Iris pigment epithelial cell (primary cell): Measurements from ENCODE around the gene SH3BGRL2.

Source experiments
- DNase-seq: peaks from one replicate; pipeline ENCODE4 v3.0.0-alpha.2; 2011; ENCODE audit warnings: low read depth

SH3BGRL2 gene

GRCh38 chr6:79699606-79700005 is 68.5 kb downstream of the SH3BGRL2 start:
- no peak for DNase-seq

- DNase-seq, result no peak
These were observed 71.6 kb downstream of the SH3BGRL2 start for GRCh38 chr6:79702691-79703090.

GRCh38 chr6:79704200-79704599 is 73.1 kb downstream of the SH3BGRL2 start:
- no peak for DNase-seq

GRCh38 chr6:79705456-79705995 is 74.4 kb downstream of the SH3BGRL2 start:
- DNase-seq, result no peak

GRCh38 chr6:79706527-79706926 is 75.4 kb downstream of the SH3BGRL2 start:
- no peak for DNase-seq

- no peak for DNase-seq
These were observed 76.5 kb downstream of the SH3BGRL2 start for GRCh38 chr6:79707621-79708020.

GRCh38 chr6:79708095-79708791 is 77.1 kb downstream of the SH3BGRL2 start:
- DNase-seq, result no peak

GRCh38 chr6:79710127-79710526 is 79.0 kb downstream of the SH3BGRL2 start:
- no peak for DNase-seq

GRCh38 chr6:79711167-79711566 is 80.0 kb downstream of the SH3BGRL2 start:
- DNase-seq, result no peak

GRCh38 chr6:79712144-79712543 is 81.0 kb downstream of the SH3BGRL2 start:
- no peak for DNase-seq

- DNase-seq, result no peak
These were observed 81.5 kb downstream of the SH3BGRL2 start for GRCh38 chr6:79712616-79713135.

- DNase-seq, result peak; percentile 52
These were observed 82.7 kb downstream of the SH3BGRL2 start for GRCh38 chr6:79713701-79714322.

- no peak for DNase-seq
These were observed 86.9 kb downstream of the SH3BGRL2 start for GRCh38 chr6:79717989-79718388.

- peak; percentile 15 for DNase-seq
These were observed 87.5 kb downstream of the SH3BGRL2 start for GRCh38 chr6:79718509-79719247.

- peak; percentile 53 for DNase-seq
These were observed 88.3 kb downstream of the SH3BGRL2 start for GRCh38 chr6:79719248-79719960.

- DNase-seq, result no peak
These were observed 93.7 kb downstream of the SH3BGRL2 start for GRCh38 chr6:79724816-79725215.

GRCh38 chr6:79731471-79731870 is 100.3 kb downstream of the SH3BGRL2 start:
- DNase-seq, result no peak

GRCh38 chr6:79733388-79733787 is 102.3 kb downstream of the SH3BGRL2 start:
- peak; percentile 5 for DNase-seq

GRCh38 chr6:79734374-79734773 is 103.2 kb downstream of the SH3BGRL2 start:
- no peak for DNase-seq

GRCh38 chr6:79735183-79735582 is 104.1 kb downstream of the SH3BGRL2 start:
- no peak for DNase-seq

GRCh38 chr6:79737172-79737571 is 106.0 kb downstream of the SH3BGRL2 start:
- peak; percentile 8 for DNase-seq

- DNase-seq, result no peak
These were observed 110.9 kb downstream of the SH3BGRL2 start for GRCh38 chr6:79742030-79742429.
